GM18511 (cell line): Measurements from ENCODE around the gene SLC39A11.
A peak's percentile ranks its signal among the peaks of the same experiment; 100 is the strongest.
"Not testable (repeated sequence)": the region's sequence is repeated elsewhere in the genome, so short reads cannot be mapped to it uniquely, and the experiment has no call there.

Source experiments
- ATAC-seq: cut with Tn5 transposase; IDR thresholded peaks from one replicate; pipeline ENCODE4 v1.9.1; 2021; ENCODE audit warnings: mild to moderate bottlenecking, moderate library complexity; ENCODE audit not compliant: unreplicated experiment

SLC39A11 gene

DNA sequence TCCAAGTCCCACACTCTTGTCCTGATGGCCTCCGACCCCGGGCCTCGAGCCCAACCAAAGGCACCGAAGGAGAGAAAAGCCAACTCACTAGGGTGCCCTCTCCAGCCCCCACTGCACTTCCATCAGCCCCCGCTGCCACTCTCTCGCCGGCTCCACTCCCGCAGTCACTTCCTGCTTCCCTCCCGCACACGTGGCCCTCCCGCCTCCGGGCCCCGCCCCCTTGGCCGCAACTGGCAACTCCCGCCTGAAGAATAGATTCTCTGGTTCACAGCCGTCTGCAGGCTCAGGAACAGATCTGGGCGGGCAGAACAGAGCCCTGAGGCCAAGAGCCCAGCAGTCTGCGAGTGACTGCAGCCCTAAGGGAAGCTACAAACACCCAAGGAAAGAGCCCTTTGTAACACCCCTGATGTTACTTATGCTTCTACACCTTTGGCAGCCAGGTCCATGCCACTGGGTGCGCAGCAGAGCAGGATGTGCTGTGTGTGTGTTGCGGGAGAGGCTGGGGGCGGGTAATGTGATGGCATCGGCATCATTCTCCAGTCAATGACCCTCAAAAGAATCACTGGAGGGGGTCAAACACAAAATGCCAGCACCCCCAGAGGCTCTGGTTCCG, at the start of gene SLC39A11:
Gene SLC39A11 (minus strand): TSS at position 166 of the 613 bp plus-strand sequence. CDS start 3,924 bp downstream, outside the sequence.
- peak; percentile 98 for ATAC-seq

- no peak for ATAC-seq
Observed at GRCh38 chr17:73141411-73141810, 48.9 kb upstream of the SLC39A11 start.

GRCh38 chr17:73140566-73140965, 48.1 kb upstream of the SLC39A11 start:
- no peak for ATAC-seq

GRCh38 chr17:73139296-73139695, 46.8 kb upstream of the SLC39A11 start:
- ATAC-seq, result no peak

DNA sequence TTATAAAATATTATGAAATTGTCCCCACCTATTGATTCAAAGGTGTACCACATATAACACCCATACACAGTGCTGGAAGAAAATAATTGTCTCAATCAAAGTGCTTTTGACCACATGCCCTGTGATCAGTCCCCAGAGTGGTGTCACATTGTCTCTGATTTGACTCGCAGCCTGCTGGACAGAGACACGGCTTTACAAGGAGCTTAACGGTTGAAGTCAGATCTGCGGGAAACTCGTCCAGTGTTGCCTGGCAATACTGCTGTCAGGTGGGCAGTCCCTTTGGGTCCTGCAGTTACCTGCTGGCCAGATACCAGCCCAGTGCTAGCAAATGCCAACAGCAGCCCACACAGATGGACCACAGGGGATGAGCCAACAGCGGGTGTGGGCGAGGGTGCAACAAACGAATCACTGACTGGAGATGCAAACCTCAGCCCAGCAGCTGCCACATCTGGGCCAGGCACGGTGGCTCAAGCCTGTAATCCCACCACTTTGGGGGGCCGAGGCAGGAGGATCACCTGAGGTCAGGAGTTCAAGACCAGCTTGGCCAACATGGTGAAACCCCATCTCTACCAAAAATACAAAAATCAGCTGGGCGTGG, 46.2 kb upstream of the SLC39A11 start:
- ATAC-seq, result no peak

DNA sequence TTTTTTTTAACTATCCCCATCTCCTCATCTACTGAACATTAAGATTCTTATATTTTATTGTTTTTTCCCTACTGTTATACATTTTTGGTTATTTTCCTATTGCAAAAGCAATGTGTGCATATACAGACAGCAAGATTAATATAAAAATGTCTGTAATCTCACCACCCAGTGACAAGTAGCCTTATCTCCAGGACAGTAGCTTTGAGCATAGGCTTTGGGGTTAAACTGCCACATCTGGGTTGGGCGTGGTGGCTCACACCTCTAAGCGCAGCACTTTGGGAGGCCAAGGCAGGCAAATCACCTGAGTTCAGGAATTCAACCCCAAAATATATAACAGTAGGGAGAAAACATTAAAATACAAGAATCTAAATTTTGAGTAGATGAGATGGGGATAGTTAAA, 44.9 kb upstream of the SLC39A11 start:
- no peak for ATAC-seq

DNA sequence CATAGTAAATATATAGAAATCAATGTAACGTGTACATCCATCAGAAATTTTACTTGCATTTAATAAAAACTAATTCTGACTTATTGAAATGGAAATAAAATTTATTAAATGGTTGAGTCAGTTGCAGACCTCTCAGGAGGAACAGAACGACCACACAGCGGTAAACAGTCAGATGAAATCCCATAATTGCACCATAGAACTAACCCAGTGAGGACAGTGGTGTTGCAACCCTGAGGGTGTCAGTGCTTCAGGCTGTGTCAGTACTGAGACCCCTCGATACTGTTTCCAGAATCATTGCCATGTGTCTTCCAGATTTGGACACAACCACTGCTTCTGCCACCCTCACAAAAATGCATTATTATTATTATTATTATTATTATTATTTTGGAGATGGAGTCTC, 43.3 kb upstream of the SLC39A11 start:
- ATAC-seq, result no peak

DNA sequence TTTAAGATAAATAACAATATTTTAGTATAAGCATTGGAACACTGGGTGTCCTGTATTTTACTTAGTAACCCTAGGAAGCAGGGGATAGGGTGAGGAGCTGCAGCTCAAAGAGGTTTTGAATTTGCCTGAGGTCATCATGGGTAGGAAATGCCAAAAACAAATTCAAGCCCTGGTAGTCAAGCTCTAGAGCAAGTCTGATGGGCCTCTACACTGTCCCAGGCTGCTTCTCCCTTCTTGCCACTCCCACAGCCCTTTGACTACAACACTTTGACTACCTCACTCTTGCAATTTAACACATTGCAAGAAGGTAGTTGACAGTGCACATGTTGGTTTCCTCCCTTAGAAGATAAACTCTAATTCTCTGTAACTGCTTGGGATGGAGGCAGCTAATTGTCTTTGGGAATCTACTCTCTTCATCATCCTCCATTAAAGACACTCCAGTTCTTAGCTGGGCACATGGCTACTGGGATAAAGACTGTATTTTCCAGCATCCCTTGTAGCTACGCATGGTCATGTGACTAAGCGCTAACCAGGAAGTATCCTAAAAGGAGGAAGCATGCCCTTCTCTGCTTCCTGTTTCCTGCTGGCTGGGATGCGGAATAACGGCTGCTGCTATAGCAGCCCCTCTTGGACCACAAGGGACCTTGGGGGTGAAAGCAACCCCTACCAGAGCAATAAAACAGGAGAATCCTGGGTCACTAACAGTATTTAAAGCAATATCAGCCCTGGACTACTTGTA, 41.6 kb upstream of the SLC39A11 start:
- ATAC-seq, result no peak

GRCh38 chr17:73132085-73132492, 39.6 kb upstream of the SLC39A11 start:
- no peak for ATAC-seq

DNA sequence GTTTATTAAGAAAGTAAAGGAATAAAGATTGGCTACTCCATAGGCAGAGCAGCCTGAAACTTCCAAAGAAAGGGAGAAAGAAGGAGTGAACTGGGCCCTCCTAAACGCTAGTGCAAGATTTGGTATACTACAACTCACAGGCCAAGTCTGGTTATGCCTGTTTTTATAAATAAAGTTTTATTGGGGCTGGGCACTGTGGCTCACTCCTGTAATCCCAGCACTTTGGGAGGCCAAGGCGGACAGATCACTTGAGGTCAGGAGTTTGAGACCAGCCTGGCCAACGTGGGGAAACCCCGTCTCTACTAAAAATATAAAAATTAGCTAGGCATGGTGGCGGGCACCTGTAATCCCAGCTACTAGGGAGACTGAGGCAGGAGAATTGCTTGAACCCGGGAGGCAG, 39.0 kb upstream of the SLC39A11 start:
- ATAC-seq, result not testable (repeated sequence)

DNA sequence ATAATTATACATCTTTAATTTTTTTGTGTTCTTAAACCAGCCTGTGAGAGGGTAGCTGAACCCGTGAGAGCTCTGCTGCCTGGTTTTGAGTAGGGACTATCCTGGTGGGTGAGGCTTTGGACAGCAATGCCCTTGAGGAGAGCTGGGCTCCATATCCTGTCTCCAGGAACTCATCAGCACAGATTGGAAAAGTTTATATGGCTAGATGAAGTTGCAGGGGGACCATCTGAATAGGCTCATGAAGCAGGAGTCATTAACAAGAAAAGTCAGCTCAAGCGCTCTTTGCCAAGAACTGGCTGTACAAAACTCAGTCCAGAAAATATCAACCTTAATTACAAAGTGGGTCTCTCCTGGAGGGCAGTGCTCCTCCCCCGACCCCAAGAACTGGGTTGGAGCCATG, 38.5 kb upstream of the SLC39A11 start:
- no peak for ATAC-seq

GRCh38 chr17:73128496-73128895, 36.0 kb upstream of the SLC39A11 start:
- no peak for ATAC-seq

DNA sequence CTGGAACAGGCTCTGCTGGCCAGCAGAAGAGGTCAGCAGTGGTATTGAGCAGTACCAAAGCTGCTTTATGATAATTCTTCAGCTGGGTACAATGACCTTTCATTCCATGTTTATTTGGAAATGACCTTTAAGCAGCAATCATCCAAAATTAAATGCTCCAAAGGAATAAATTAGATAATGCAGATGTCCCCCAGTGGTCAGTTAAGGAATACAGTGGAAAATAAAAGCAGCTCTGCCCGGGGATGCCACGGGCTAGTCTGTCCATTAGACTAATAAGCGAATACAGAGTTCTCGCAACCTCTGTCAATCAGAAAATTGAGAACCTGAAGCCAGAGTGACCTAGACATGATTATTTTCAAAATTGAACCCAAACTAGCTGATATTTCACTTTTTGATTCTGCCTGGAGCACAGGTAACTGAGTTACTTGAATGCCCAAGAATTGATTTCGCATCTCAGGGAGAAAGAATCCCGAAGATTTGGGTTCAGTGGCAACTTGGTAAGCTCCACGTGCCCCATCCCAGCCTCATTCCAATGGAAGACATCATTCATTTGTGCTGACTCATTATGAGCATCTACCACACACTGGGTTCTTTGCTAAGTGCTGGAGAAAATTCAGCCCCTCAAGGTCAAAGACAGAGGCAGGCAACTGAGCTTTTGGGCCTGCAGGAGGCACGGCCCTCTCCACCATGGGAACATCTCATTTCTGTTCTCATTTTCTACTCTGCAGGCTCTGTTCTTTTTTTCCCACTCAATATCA, 34.4 kb upstream of the SLC39A11 start:
- no peak for ATAC-seq

DNA sequence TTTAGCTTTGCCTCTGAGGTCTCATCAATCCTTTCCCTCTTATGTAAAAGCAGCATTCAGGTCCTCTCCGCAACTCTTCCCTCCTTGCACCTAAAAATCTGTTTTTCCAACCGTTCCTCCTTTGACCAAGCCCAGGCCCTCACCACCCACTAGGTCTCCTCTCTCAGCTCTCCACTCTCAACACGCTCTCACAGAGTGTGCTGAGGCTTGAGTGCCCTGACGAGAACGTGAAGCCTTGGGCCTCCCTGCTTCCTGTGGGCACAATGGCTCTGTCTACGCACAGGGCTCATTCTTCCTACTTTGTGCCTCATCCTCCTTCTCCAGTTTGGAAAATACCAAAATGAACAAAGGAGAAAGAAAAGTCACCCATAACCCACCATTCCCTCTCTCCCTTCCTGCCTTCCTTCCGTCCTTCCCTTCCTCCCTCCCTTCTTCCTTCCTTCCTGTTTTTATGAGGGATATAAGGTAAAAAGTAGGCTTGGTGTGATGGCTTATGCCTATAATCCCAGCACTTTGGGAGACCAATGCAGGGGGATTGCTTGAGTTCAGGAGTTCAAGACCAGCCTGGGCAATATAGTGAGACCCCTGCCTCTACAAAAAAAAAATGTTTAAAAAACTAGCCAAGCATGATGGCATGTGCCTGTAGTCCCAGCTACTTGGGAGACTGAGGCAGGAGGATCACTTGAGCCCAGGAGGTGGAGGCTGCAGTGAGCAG, 31.3 kb upstream of the SLC39A11 start:
- ATAC-seq, result no peak

- no peak for ATAC-seq
Observed at GRCh38 chr17:73122953-73123605, 30.6 kb upstream of the SLC39A11 start.

GRCh38 chr17:73121506-73121905, 29.0 kb upstream of the SLC39A11 start:
- no peak for ATAC-seq

DNA sequence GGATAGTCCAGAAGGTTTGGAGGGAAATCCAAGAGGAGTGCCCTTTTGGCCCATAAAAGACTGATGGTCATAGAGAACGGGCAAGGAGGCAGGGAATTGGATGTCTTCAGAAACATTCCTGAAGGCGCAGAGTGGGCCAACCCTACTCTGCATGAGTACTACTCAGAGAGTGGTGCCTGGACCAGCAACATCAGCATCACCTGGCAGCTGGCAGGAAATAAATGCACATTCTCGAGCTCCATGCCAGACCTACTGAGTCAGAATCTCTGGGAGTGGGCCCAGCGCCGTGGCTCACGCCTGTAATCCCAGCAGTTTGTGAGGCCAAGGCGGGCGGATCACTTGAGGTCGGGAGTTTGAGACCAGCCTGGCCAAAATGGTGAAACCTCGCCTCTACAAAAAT, 27.1 kb upstream of the SLC39A11 start:
- no peak for ATAC-seq

DNA sequence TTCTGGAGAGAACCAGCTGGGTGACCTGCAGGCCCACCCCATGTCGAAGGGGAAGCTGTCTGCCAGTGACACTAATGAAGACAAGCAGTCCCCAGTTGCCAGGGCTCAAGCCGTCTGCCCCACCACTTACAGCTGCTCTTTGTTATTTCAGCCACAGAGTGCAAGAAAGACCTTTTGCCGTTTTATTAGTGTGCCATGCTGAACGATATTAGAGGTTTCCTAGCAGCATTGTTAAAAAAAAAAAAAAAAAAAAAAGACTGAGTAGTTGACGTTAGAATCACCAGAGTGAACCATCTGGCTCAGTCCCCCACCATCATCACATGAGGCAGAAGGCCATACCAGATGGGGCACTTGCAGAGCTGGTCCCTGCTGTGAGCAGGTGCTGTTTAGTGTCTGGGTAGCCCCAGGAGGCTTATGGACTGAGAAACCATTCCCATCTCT, 26.5 kb upstream of the SLC39A11 start:
- no peak for ATAC-seq

DNA sequence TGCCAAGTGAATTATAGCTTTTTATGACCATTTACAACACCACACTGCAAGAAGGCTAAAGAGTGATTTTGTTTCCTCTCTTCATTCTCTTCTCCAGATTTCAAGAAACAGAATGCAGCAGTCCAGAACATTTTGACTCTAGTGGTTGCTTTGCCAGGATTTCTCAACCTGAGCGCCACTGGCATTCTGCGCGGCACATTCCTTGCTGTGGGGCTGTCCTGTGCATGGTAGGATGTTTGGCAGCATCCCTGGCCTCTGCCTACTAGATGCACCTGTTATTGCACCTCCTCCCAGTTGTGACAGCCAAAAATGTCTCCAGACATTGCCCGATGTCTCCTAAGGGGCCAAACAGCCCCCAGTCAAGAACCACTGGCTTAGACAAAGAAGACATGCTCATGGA, 25.7 kb upstream of the SLC39A11 start:
- no peak for ATAC-seq

- ATAC-seq, result no peak
Observed at GRCh38 chr17:73112246-73112645, 19.8 kb upstream of the SLC39A11 start.
